ENCODE data around the gene PIP5KL1. TPM values are rescaled to one million over a fixed set of nuclear protein-coding genes. Genes with fewer than 3 reads are reported as not detected.
"Not testable (repeated sequence)": the region's sequence is repeated elsewhere in the genome, so short reads cannot be mapped to it uniquely, and the experiment has no call there.

PIP5KL1 gene
- total and polyA plus RNA-seq, 4 donors: 2.0 to 9.0 (median 4.9) TPM

DNA sequence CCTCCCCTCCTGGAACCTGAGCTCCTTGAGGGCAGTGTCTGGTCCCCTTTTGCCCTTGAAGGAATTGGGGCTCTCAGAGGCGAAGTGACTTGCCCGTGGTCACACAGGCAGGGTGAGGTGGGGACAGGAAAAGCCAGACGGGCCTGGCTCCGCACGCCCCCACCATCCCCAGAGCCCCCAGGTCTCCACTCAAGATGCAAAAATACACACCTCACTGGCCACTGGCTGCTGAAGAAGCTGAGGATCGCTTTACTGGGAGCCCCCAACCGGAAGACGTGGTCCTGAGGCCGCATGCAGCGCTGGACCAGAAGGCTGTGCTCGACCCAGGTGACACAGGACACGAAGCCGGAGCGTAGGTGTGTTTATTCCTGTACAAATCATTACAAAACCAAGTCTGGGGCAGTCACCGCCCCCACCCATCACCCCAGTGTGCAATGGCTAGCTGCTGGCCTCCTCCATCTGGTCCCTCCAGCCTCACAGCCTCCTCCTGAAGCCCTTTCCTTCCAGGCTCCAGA, 45.5 kb downstream of the PIP5KL1 start:
- ATAC-seq (ENCODE audit: insufficient read depth, low FRiP score) (no peak), DNase-seq (no peak)
- no peak overlapping the region for H3K4me3 ChIP-seq
- no peaks in the 10 kb centered on the region for H3K9me3 ChIP-seq (ENCODE audit: control insufficient read depth in 4 of 4, insufficient read depth in 3 of 4, low read length in 3 of 4)
- peaks cover 0 to 16% (median 7%) of the 10 kb centered on the region in 5 donors for H3K4me1 ChIP-seq (ENCODE audit: control insufficient read depth in 5 of 5, insufficient read depth in 5 of 5, low read length in 5 of 5)
- no peak overlapping the region for H3K9ac ChIP-seq (ENCODE audit: insufficient read depth in 1 of 2, low read length in 2 of 2)
- no peaks in the 10 kb centered on the region for H3K27me3 ChIP-seq (ENCODE audit: control insufficient read depth in 3 of 3, insufficient read depth in 3 of 3, low read length in 2 of 3)
- peaks cover 4 to 34% (median 21%) of the 10 kb centered on the region in 4 donors for H3K36me3 ChIP-seq (ENCODE audit: control insufficient read depth in 4 of 4, insufficient read depth in 4 of 4, low read length in 4 of 4)
- peak overlapping the region in 1 of 2 donors; percentile 41 for H3K27ac ChIP-seq (ENCODE audit: low read depth in 1 of 2, low read length in 1 of 2)
- 72 to 75% methylated on average over 15 of the region's 15 CpGs for WGBS, 2 donors
- TF ChIP-seq CTCF (IDR thresholded peaks at IDR 0.05; ENCODE audit: control extremely low read depth, extremely low read depth): no peak

- no peaks in the 10 kb centered on the region for H3K27me3 ChIP-seq (ENCODE audit: control insufficient read depth in 3 of 3, insufficient read depth in 3 of 3, low read length in 2 of 3)
- no peak overlapping the region for H3K4me3 ChIP-seq
- peaks cover 0 to 16% (median 7%) of the 10 kb centered on the region in 5 donors for H3K4me1 ChIP-seq (ENCODE audit: control insufficient read depth in 5 of 5, insufficient read depth in 5 of 5, low read length in 5 of 5)
- WGBS, 2 donors: 28 to 37% methylated on average over 11 of the region's 11 CpGs
- no peaks in the 10 kb centered on the region for H3K9me3 ChIP-seq (ENCODE audit: control insufficient read depth in 4 of 4, insufficient read depth in 3 of 4, low read length in 3 of 4)
- H3K27ac ChIP-seq (ENCODE audit: low read depth in 1 of 2, low read length in 1 of 2): peak overlapping the region in 1 of 2 donors; percentile 41
- no peak overlapping the region for H3K9ac ChIP-seq (ENCODE audit: insufficient read depth in 1 of 2, low read length in 2 of 2)
- ATAC-seq (ENCODE audit: insufficient read depth, low FRiP score) (no peak), DNase-seq (peak; percentile 45 to 80 (median 72))
- no peak for TF ChIP-seq CTCF (IDR thresholded peaks at IDR 0.05; ENCODE audit: control extremely low read depth, extremely low read depth)
- H3K36me3 ChIP-seq (ENCODE audit: control insufficient read depth in 4 of 4, insufficient read depth in 4 of 4, low read length in 4 of 4): peaks cover 4 to 32% (median 20%) of the 10 kb centered on the region in 4 donors
Observed at GRCh38 chr9:127884427-127884911, 46.1 kb downstream of the PIP5KL1 start.

GRCh38 chr9:127883959-127884358, 46.6 kb downstream of the PIP5KL1 start:
- no peak overlapping the region for H3K4me3 ChIP-seq
- no peaks in the 10 kb centered on the region for H3K27me3 ChIP-seq (ENCODE audit: control insufficient read depth in 3 of 3, insufficient read depth in 3 of 3, low read length in 2 of 3)
- no peak for ATAC-seq (ENCODE audit: insufficient read depth, low FRiP score)
- H3K9ac ChIP-seq (ENCODE audit: insufficient read depth in 1 of 2, low read length in 2 of 2): no peak overlapping the region
- no peak for DNase-seq
- 84 to 87% methylated on average over 7 of the region's 7 CpGs for WGBS, 2 donors
- H3K36me3 ChIP-seq (ENCODE audit: control insufficient read depth in 4 of 4, insufficient read depth in 4 of 4, low read length in 4 of 4): peaks cover 4 to 32% (median 20%) of the 10 kb centered on the region in 4 donors
- peaks cover 0 to 16% (median 7%) of the 10 kb centered on the region in 5 donors for H3K4me1 ChIP-seq (ENCODE audit: control insufficient read depth in 5 of 5, insufficient read depth in 5 of 5, low read length in 5 of 5)
- TF ChIP-seq CTCF (IDR thresholded peaks at IDR 0.05; ENCODE audit: control extremely low read depth, extremely low read depth): no peak
- H3K27ac ChIP-seq (ENCODE audit: low read depth in 1 of 2, low read length in 1 of 2): peak overlapping the region in 1 of 2 donors; percentile 41
- no peaks in the 10 kb centered on the region for H3K9me3 ChIP-seq (ENCODE audit: control insufficient read depth in 4 of 4, insufficient read depth in 3 of 4, low read length in 3 of 4)

GRCh38 chr9:127881715-127882114, 48.9 kb downstream of the PIP5KL1 start:
- not testable (repeated sequence) for H3K9ac ChIP-seq (ENCODE audit: insufficient read depth in 1 of 2, low read length in 2 of 2); H3K4me3 ChIP-seq; DNase-seq; H3K9me3 ChIP-seq (ENCODE audit: control insufficient read depth in 4 of 4, insufficient read depth in 3 of 4, low read length in 3 of 4); ATAC-seq (ENCODE audit: insufficient read depth, low FRiP score); H3K27me3 ChIP-seq (ENCODE audit: control insufficient read depth in 3 of 3, insufficient read depth in 3 of 3, low read length in 2 of 3); H3K27ac ChIP-seq (ENCODE audit: low read depth in 1 of 2, low read length in 1 of 2)
- Histone ChIP-seq H3K4me1 (ENCODE audit: control insufficient read depth in 5 of 5, insufficient read depth in 5 of 5, low read length in 5 of 5) (peaks cover 0 to 33% (median 7%) of the 10 kb centered on the region in 5 donors), H3K36me3 (ENCODE audit: control insufficient read depth in 4 of 4, insufficient read depth in 4 of 4, low read length in 4 of 4) (peaks cover 0 to 20% (median 8%) of the 10 kb centered on the region in 4 donors)
- 91% methylated on average over 3 of the region's 3 CpGs for WGBS, 2 donors
